GM20000 (cell line): ENCODE results near the gene WIPI1.

ENCODE experiments used
- DNase-seq: peaks from one replicate; pipeline ENCODE4 v3.0.0; 2012; ENCODE audit warnings: low spot score
- CTCF ChIP-seq: IDR thresholded peaks from 2 replicates; pipeline ENCODE4 v1.5.1; 2012; ENCODE audit warnings: mild to moderate bottlenecking, control low read depth; ENCODE audit errors: extremely low read depth, missing control alignments

Gene WIPI1

GRCh38 chr17:68459037-68459639 lies 1.8 kb upstream of the WIPI1 start:
- DNase-seq: peak; percentile 23
- TF ChIP-seq CTCF: no peak

- DNase-seq: no peak
Measured at GRCh38 chr17:68458260-68459036, 1.2 kb upstream of the WIPI1 start.

GRCh38 chr17:68457539-68458259 lies 403 bp upstream of the WIPI1 start:
- no peak for TF ChIP-seq CTCF
- DNase-seq: peak; percentile 98

More at GRCh38 chr17:68458260-68459036, 1.2 kb upstream of the WIPI1 start:
- TF ChIP-seq CTCF: no peak

- no peak for TF ChIP-seq CTCF
- DNase-seq: no peak
Measured at GRCh38 chr17:68456339-68457167, 743 bp downstream of the WIPI1 start.

GRCh38 chr17:68455901-68456338 lies 1.4 kb downstream of the WIPI1 start:
- no peak for DNase-seq

More at GRCh38 chr17:68455901-68456338, 1.4 kb downstream of the WIPI1 start:
- TF ChIP-seq CTCF: no peak
